ENCODE results near the gene SEC31B.

SEC31B gene

DNA sequence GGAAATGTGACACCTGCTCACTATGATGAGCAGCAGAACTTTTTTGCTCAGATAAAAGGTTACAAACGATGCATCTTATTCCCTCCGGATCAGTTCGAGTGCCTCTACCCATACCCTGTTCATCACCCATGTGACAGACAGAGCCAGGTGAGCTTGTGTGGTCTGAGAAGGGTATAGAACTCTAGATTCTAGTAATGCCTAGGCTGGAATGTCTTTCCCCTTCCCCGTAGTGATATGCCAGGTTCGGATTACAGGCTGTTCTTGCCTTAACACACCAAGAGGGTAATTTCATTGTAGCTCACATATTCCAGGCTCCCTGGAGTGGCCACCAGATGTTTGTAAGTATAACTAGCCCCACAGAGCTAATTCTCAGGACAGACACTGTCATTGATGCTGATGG is 25.3 kb upstream of the SEC31B start:
- TF ChIP-seq TAF1 (IDR thresholded peaks at IDR 0.05; ENCODE audit: low read depth): no peak
- no peak for TF ChIP-seq ZBTB7A (IDR thresholded peaks at IDR 0.05; ENCODE audit: low read depth)
- no peak for TF ChIP-seq RAD21 (IDR thresholded peaks at IDR 0.05; ENCODE audit: low read depth)
- TF ChIP-seq EGR1 (IDR thresholded peaks at IDR 0.05): no peak
- TF ChIP-seq CREB1 (IDR thresholded peaks at IDR 0.05; ENCODE audit: low read depth): no peak

GRCh38 chr10:100537475-100537874 is 17.8 kb upstream of the SEC31B start:
- TF ChIP-seq TEAD4 (IDR thresholded peaks at IDR 0.05): no peak
- TF ChIP-seq CREB1 (IDR thresholded peaks at IDR 0.05; ENCODE audit: low read depth): no peak
- no peak for TF ChIP-seq NFIC (IDR thresholded peaks at IDR 0.05)
- TF ChIP-seq RAD21 (IDR thresholded peaks at IDR 0.05; ENCODE audit: low read depth): no peak
- no peak for TF ChIP-seq TCF12 (IDR thresholded peaks at IDR 0.05; ENCODE audit: low read depth)
- TF ChIP-seq, protein P1, sequence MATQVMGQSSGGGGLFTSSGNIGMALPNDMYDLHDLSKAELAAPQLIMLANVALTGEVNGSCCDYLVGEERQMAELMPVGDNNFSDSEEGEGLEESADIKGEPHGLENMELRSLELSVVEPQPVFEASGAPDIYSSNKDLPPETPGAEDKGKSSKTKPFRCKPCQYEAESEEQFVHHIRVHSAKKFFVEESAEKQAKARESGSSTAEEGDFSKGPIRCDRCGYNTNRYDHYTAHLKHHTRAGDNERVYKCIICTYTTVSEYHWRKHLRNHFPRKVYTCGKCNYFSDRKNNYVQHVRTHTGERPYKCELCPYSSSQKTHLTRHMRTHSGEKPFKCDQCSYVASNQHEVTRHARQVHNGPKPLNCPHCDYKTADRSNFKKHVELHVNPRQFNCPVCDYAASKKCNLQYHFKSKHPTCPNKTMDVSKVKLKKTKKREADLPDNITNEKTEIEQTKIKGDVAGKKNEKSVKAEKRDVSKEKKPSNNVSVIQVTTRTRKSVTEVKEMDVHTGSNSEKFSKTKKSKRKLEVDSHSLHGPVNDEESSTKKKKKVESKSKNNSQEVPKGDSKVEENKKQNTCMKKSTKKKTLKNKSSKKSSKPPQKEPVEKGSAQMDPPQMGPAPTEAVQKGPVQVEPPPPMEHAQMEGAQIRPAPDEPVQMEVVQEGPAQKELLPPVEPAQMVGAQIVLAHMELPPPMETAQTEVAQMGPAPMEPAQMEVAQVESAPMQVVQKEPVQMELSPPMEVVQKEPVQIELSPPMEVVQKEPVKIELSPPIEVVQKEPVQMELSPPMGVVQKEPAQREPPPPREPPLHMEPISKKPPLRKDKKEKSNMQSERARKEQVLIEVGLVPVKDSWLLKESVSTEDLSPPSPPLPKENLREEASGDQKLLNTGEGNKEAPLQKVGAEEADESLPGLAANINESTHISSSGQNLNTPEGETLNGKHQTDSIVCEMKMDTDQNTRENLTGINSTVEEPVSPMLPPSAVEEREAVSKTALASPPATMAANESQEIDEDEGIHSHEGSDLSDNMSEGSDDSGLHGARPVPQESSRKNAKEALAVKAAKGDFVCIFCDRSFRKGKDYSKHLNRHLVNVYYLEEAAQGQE (IDR thresholded peaks at IDR 0.05; ENCODE audit: low read depth): no peak
- TF ChIP-seq MAX (IDR thresholded peaks at IDR 0.05): no peak
- TF ChIP-seq ZBTB7A (IDR thresholded peaks at IDR 0.05; ENCODE audit: low read depth): no peak

DNA sequence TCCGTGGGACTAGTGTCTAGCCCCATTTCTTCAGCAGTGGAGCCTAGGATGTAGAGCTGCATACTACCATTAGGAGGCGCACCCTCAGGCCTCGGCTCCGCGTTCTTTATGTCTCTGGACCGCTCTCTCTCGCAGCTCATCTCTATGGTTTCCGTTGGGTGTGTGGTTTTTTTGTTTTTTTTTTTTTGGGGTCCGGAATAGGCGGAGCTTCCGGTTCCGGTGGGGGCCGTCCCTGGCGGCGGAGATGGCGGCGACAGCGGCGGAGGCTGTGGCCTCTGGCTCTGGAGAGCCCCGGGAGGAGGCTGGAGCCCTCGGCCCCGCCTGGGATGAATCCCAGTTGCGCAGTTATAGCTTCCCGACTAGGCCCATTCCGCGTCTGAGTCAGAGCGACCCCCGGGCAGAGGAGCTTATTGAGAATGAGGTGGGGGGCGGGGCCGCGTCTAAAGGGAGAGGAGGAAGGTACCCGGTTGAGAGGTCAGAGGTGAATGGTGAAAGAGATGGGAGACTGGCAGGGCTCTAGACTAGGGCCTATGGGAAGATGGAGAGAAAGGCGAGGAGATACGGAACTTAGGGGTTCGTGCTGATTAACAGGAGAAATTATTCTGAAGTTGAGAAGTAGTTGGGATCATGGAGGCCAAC is 16.2 kb upstream of the SEC31B start, which contains the start of gene HIF1AN:
Gene HIF1AN (plus strand): TSS at position 229 of the 639 bp plus-strand sequence. CDS start 16 bp downstream, at position 245.
- TF ChIP-seq NFIC (IDR thresholded peaks at IDR 0.05): no peak
- TF ChIP-seq TCF12 (IDR thresholded peaks at IDR 0.05; ENCODE audit: low read depth): no peak; the same call in 1 of the 2 replicates
- TF ChIP-seq MAX (IDR thresholded peaks at IDR 0.05): peak; percentile 61
- peak; percentile 37; the same call in 1 of the 2 replicates for TF ChIP-seq FOXM1 (IDR thresholded peaks at IDR 0.05; ENCODE audit: borderline replicate concordance, low read depth)
- TF ChIP-seq EGR1 (IDR thresholded peaks at IDR 0.05): no peak
- no peak for TF ChIP-seq CEBPB (IDR thresholded peaks at IDR 0.05)
- peak; percentile 91 for TF ChIP-seq TAF1 (IDR thresholded peaks at IDR 0.05; ENCODE audit: low read depth)
- peak; percentile 90 for TF ChIP-seq YY1 (IDR thresholded peaks at IDR 0.05; ENCODE audit: low read depth)
- peak; percentile 77 for TF ChIP-seq TEAD4 (IDR thresholded peaks at IDR 0.05)
- no peak for TF ChIP-seq EP300 (IDR thresholded peaks at IDR 0.05; ENCODE audit: borderline replicate concordance)
- TF ChIP-seq ZBTB7A (IDR thresholded peaks at IDR 0.05; ENCODE audit: low read depth): no peak
- TF ChIP-seq, protein P1 (IDR thresholded peaks at IDR 0.05; ENCODE audit: low read depth): no peak
- TF ChIP-seq RAD21 (IDR thresholded peaks at IDR 0.05; ENCODE audit: low read depth): no peak; the same call in 1 of the 2 replicates
- no peak; the same call in 1 of the 2 replicates for TF ChIP-seq USF1 (IDR thresholded peaks at IDR 0.05)
- no peak; the same call in 1 of the 2 replicates for TF ChIP-seq CREB1 (IDR thresholded peaks at IDR 0.05; ENCODE audit: low read depth)

DNA sequence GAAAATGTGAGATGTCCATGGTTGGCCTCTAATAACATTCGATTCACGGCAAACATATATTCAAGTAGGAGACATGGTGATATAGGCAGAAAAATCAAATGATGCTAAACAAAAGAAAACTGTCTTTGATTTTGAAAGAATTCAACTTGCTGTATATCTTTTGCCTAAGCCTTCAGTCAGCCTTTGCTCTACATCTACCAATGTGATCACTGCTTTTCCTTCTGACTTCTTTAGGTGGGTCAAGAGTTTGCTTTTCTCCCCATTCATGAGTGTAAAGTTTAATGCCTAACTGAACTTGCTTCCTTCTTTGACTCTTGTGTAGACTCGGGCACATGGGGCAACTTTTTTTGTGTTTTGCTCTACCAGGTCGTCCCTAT is 15.7 kb upstream of the SEC31B start:
- TF ChIP-seq NFIC (IDR thresholded peaks at IDR 0.05) (no peak), TEAD4 (IDR thresholded peaks at IDR 0.05) (no peak), CEBPB (IDR thresholded peaks at IDR 0.05) (no peak), MAX (IDR thresholded peaks at IDR 0.05) (no peak)
- TF ChIP-seq, protein P1 (IDR thresholded peaks at IDR 0.05; ENCODE audit: low read depth): no peak

GRCh38 chr10:100534726-100535125 is 15.1 kb upstream of the SEC31B start:
- no peak for TF ChIP-seq CEBPB (IDR thresholded peaks at IDR 0.05)

All from Ishikawa (cell line).